Measurements from ENCODE around the gene HDGFL3. TPM values are rescaled to one million over a fixed set of nuclear protein-coding genes. Genes with fewer than 3 reads are reported as not detected.

The HDGFL3 gene
- total and polyA plus RNA-seq, 12 donors: 9.3 to 43.2 (median 38.3) TPM

GRCh38 chr15:83112956-83113299, 94.7 kb downstream of the HDGFL3 start:
- peak in 5 of 8 donors; percentile 10 to 69 (median 26) for ATAC-seq
- H3K4me1 ChIP-seq: peaks cover 0 to 51% (median 30%) of the 10 kb centered on the region in 9 donors
- H3K4me3 ChIP-seq: no peak overlapping the region
- intact Hi-C loops (cut with DNase I): loop anchor here in 1 of 10 donors (5.0 kb wide), 2 partner anchors 46 to 101 kb away; partner anchors contain the start of genes BTBD1 and C15orf40
- 49 to 52% methylated on average over 3 of the region's 3 CpGs for WGBS, 2 donors
- DNase-seq: peak; percentile 11 to 34
- H3K27ac ChIP-seq: peak overlapping the region in 8 of 10 donors; percentile 21 to 69 (median 50)
- no peaks in the 10 kb centered on the region for H3K9me3 ChIP-seq
- H3K27me3 ChIP-seq: peaks cover 0 to 22% (median 5%) of the 10 kb centered on the region in 7 donors
- no peak for TF ChIP-seq CTCF (IDR thresholded peaks at IDR 0.05)
- H3K36me3 ChIP-seq: peaks cover 0 to 44% (median 0%) of the 10 kb centered on the region in 9 donors

- peaks cover 0 to 44% (median 0%) of the 10 kb centered on the region in 9 donors for H3K36me3 ChIP-seq
- H3K27me3 ChIP-seq: peaks cover 0 to 22% (median 9%) of the 10 kb centered on the region in 7 donors
- 48 to 56% methylated on average over 8 of the region's 8 CpGs for WGBS, 2 donors
- H3K4me3 ChIP-seq: no peak overlapping the region
- ATAC-seq: peak in 7 of 8 donors; percentile 37 to 72 (median 61)
- TF ChIP-seq CTCF (IDR thresholded peaks at IDR 0.05): no peak
- peaks cover 0 to 56% (median 35%) of the 10 kb centered on the region in 9 donors for H3K4me1 ChIP-seq
- peak in 1 of 2 donors; percentile 21 for DNase-seq
- H3K27ac ChIP-seq: peak overlapping the region in 9 of 10 donors; percentile 23 to 69 (median 41)
- H3K9me3 ChIP-seq: no peaks in the 10 kb centered on the region
- intact Hi-C loops (cut with DNase I): loop anchor here in 1 of 10 donors (5.0 kb wide), 2 partner anchors 45 to 100 kb away; partner anchors contain the start of genes BTBD1 and C15orf40
Measured at GRCh38 chr15:83112233-83112955, 95.2 kb downstream of the HDGFL3 start.

- TF ChIP-seq CTCF (IDR thresholded peaks at IDR 0.05): no peak
- ATAC-seq (no peak), DNase-seq (no peak)
- no peak overlapping the region for H3K4me3 ChIP-seq
- no peak overlapping the region for H3K27ac ChIP-seq
- intact Hi-C loops (cut with DNase I): loop anchor here in 1 of 10 donors (5.0 kb wide), 2 partner anchors 44 to 99 kb away; partner anchors contain the start of genes BTBD1 and C15orf40
- WGBS, 2 donors: 96 to 99% methylated on average over 3 of the region's 3 CpGs
- H3K4me1 ChIP-seq: peaks cover 0 to 62% (median 41%) of the 10 kb centered on the region in 9 donors
- peaks cover 0 to 33% (median 0%) of the 10 kb centered on the region in 9 donors for H3K36me3 ChIP-seq
- H3K9me3 ChIP-seq: no peaks in the 10 kb centered on the region
- H3K27me3 ChIP-seq: peaks cover 0 to 24% (median 9%) of the 10 kb centered on the region in 7 donors
Measured at GRCh38 chr15:83111149-83111548, 96.5 kb downstream of the HDGFL3 start.

GRCh38 chr15:83110381-83110780, 97.2 kb downstream of the HDGFL3 start:
- no peak overlapping the region for H3K4me3 ChIP-seq
- peaks cover 0 to 26% (median 0%) of the 10 kb centered on the region in 9 donors for H3K36me3 ChIP-seq
- 86 to 90% methylated on average over 3 of the region's 3 CpGs for WGBS, 2 donors
- no peaks in the 10 kb centered on the region for H3K9me3 ChIP-seq
- TF ChIP-seq CTCF (IDR thresholded peaks at IDR 0.05): no peak
- H3K27ac ChIP-seq: peak overlapping the region in 1 of 10 donors; percentile 30
- intact Hi-C loops (cut with DNase I): loop anchor here in 1 of 10 donors (5.0 kb wide), 2 partner anchors 43 to 98 kb away; partner anchors contain the start of genes BTBD1 and C15orf40
- ATAC-seq (no peak), DNase-seq (no peak)
- peaks cover 0 to 26% (median 9%) of the 10 kb centered on the region in 7 donors for H3K27me3 ChIP-seq
- peaks cover 0 to 62% (median 41%) of the 10 kb centered on the region in 9 donors for H3K4me1 ChIP-seq

Measured in heart right ventricle (tissue), 16 donors.